GM12874 (cell line): ENCODE data around the gene IL23A.

ENCODE experiments used
- CTCF ChIP-seq: IDR thresholded peaks from 2 replicates; pipeline ENCODE4 v1.5.1; 2011; ENCODE audit warnings: low read depth, mild to moderate bottlenecking, control low read depth, low read length, moderate library complexity; ENCODE audit not compliant: insufficient read depth

Gene IL23A

DNA sequence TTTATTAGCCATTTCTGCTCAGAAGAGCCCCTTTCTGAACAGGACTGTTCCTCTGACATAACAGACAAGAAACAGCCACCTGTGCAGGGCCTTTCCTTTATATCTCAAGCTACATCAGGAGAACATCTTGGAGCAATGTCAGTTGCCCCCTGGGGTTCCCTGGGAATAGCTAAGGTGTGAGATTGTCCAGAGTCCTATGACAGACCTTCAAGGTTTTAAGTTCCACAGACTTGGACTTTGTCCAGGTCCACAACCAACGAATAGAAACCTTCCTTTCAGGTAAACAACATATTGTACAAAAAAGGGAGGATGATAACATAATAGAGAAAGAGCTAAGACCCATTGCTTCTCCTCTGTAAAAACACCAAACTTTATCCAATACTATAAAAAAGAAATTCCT, 2.9 kb downstream of the IL23A start:
- no peak for TF ChIP-seq CTCF

GRCh38 chr12:56346675-56347074, 8.0 kb downstream of the IL23A start:
- TF ChIP-seq CTCF, result 0 out of 2 replicates have a peak, but pooled peaks have one; percentile 23

GRCh38 chr12:56348776-56349175, 10.1 kb downstream of the IL23A start:
- TF ChIP-seq CTCF, result no peak

GRCh38 chr12:56350662-56351061, 12.0 kb downstream of the IL23A start:
- no peak for TF ChIP-seq CTCF

- TF ChIP-seq CTCF, result no peak
Measured at GRCh38 chr12:56351325-56351724, 12.6 kb downstream of the IL23A start.

DNA sequence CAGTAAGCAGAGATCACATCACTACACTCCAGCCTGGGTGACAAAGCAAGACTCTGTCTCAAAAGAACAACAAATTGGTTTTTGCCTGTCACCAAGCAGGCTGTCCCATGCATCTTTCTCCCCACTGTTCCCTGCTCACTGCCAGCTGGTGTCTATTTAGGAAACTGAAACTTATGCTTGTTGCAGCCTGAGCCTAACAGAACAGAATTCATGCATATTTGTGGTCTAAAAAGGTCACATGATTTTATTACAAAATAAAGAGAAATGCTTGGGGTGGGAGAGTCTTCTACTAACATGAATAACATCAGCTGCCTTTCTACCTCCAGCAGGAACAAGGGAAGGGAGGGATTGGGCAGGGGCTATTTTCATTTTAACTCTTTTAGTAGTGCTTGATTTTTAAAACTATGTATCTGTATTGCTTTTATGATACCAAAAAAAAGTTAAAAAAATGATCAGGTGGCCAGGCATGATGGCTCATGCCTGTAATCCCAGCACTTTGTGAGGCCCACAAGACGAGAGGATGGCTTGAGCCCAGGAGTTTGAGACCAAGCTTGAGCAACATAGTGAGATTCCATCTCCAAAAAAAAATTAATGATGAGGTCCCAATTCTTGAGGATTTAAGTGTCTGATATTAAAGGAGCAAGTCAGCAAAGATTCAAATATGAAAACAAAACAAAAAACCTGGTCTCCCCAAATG, 20.3 kb downstream of the IL23A start:
- TF ChIP-seq CTCF, result no peak

GRCh38 chr12:56359851-56360767, 21.4 kb downstream of the IL23A start, which contains the start of gene STAT2:
Gene STAT2, minus strand, starts transcription at chr12:56360107. Its CDS starts 3,536 bp downstream, at chr12:56356571.
- TF ChIP-seq CTCF, result no peak
